GM15510 (cell line): ENCODE results near the gene MYMX.

ENCODE experiments used
- POLR2A ChIP-seq: IDR thresholded peaks from 3 replicates; pipeline ENCODE4 v1.6.1; 2011; ENCODE audit warnings: borderline replicate concordance; ENCODE audit not compliant: insufficient read length; ENCODE audit errors: extremely low read depth

Gene MYMX

GRCh38 chr6:44224029-44224964, 7.6 kb downstream of the MYMX start:
- TF ChIP-seq POLR2A, result no peak

- no peak for TF ChIP-seq POLR2A
Measured at GRCh38 chr6:44224965-44225305, 8.2 kb downstream of the MYMX start.

- TF ChIP-seq POLR2A, result no peak
Measured at GRCh38 chr6:44225579-44226325, 9.0 kb downstream of the MYMX start.

- TF ChIP-seq POLR2A, result no peak
Measured at GRCh38 chr6:44226368-44227147, 9.8 kb downstream of the MYMX start.

GRCh38 chr6:44227148-44227793, 10.5 kb downstream of the MYMX start:
- no peak for TF ChIP-seq POLR2A

- no peak for TF ChIP-seq POLR2A
Measured at GRCh38 chr6:44228031-44228430, 11.3 kb downstream of the MYMX start.

GRCh38 chr6:44228433-44228832, 11.7 kb downstream of the MYMX start:
- no peak for TF ChIP-seq POLR2A

GRCh38 chr6:44228836-44229235, 12.1 kb downstream of the MYMX start:
- no peak for TF ChIP-seq POLR2A

GRCh38 chr6:44229376-44230033, 12.8 kb downstream of the MYMX start:
- TF ChIP-seq POLR2A, result no peak

- TF ChIP-seq POLR2A, result no peak
Measured at GRCh38 chr6:44230034-44230675, 13.4 kb downstream of the MYMX start.

GRCh38 chr6:44232676-44233566, 16.2 kb downstream of the MYMX start:
- TF ChIP-seq POLR2A, result no peak

- TF ChIP-seq POLR2A, result no peak
Measured at GRCh38 chr6:44233567-44234100, 16.9 kb downstream of the MYMX start.
